NCI-H510A treated with DMSO at 0.1 percent for 48 hours (cell line): Measurements from ENCODE around the gene TMED7.

ENCODE experiments used
- DNase-seq: peaks from one replicate; lab custom pipeline; 2025; lab: John Stamatoyannopoulos, UW

The TMED7 gene

DNA sequence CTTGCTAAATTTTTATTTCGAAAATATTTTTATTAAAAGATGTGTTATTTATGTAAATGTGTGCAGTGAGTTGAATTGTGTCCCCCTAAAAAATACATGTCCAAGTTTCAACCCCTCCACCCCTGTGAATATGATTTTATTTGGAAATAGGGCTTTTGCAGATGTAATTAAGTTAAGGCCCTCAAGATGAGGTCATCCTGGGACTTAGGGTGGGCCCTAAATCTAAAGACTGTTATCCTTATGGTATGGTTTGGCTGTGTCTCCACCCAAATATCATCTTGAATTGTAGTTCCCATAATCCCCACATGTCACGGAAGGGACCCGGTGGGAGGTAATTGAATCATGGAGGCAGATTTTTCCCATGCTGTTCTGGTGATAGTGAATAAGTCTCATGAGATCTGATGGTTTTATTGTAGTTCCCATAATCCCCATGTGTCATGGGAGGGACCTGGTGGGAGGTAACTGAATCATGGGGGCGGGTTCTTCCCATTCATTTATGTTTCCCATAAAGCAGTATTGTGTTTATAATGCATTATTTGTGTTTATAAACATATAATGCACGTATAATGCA is 1.5 kb upstream of the TMED7 start:
- no peak for DNase-seq

DNA sequence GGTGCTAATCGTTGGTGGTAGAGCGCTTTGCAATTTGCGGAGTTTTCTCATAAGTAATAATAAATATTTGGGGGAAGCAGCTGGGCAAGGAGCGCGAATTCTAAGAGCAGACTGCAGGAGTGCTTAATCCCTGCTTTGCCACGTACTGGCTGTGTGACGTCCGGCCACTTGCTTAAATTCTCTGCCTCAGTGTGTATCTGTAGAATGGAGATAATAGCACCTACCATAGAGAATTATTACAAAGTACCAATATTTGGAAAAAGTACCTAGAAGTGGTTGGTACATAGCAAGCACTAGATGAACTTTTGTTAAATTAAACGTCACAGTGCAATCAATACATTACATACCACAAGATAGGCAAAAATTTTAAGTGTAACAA is 598 bp upstream of the TMED7 start:
- DNase-seq = no peak

DNA sequence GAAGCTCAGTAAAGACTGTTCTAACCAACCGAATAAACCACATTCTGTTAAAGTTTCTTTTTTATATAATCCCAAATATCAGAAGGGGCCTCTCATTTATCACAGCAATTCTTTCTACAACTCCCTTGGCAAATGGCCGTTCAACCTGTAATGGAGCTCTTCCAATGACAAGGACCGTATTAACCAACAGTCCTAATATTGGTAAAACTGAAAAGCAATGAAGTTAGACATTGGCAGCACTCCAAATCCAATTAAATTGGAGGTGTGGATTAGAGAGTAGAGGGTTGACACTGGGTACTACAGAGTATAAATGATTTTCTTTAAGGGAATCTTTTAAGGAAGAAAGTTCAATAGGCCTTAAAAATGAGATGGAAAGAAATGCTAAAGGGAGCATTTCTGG is 842 bp downstream of the TMED7 start:
- DNase-seq = no peak

DNA sequence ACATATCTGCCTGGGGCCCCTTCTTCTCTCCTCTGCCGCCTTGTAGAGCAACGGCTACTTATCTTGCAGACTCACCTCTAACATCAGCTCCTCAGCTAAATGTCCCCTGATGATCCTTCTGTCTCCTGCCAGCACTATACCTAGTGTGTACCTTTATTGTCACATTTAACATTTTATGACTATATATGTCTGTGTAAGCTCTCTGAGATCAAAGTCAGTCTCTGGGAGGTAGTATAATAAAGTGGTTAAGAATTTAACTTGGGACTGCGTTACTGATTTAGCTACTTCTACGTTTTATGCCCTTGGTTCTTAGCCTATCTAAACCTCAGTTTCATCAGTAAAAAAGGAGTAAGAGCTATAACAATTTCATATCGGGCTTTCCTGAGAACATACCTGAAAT is 2.2 kb downstream of the TMED7 start:
- DNase-seq = no peak

DNA sequence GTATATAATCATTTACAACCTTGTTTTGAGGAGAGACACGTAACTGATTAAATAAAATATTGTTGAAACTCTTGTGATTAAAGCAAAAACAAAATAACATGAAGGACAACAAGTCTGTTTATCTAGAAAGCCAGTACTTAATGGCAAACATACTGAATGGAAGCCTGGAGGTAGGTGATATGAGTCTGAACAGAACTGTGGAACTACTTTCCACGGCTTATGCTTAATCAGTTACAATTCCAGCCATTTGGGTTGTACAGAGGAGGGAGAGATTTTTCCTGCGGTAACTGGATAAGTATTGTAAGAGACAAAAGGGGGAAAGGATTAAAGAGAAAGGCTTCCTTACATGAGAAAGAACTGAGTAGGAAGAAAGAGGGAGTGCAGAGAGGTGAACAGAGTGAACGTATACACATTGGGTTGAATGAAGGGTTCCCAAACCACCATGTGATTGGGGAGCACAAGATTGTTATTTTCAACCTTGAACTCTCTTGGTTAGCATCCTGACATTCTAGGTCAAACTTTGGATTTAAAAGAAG is 4.4 kb downstream of the TMED7 start:
- DNase-seq = no peak

DNA sequence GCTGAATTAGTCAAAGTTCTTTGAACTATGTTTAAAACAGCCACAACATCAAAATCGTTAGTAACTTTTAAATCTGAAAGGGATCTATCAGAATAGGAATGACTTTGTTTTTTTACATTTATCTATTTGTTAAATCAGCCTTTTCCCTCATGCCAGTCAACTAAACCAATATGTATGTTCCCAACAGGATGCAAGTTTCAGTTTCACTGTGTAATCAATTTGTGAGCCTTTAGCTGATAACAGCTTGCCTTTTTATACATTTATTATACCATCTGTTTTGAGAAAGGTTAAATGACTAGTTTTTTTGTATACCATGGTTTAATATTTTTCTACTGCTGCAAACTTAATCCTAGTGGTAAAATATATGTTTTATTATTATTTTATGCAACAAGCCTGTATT is 8.9 kb downstream of the TMED7 start:
- no peak for DNase-seq

DNA sequence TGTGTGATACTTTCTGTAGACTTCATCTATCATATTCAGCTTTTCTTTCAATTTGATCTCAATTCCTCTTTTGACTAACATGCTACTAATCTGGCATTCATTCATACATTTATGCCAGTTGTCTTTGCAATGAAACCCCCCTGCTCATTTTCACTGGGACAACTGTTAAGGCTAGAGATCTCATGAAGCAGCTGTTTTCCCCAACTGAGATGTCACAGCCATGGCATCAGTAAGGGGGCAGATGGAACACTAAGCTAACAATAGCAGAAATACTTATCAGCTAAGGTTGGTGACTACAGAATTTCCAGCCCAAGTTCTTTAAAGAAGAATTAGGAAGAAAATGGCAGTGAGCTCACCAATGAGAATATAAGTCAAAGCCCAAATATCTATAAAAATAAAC is 9.4 kb downstream of the TMED7 start:
- no peak for DNase-seq

DNA sequence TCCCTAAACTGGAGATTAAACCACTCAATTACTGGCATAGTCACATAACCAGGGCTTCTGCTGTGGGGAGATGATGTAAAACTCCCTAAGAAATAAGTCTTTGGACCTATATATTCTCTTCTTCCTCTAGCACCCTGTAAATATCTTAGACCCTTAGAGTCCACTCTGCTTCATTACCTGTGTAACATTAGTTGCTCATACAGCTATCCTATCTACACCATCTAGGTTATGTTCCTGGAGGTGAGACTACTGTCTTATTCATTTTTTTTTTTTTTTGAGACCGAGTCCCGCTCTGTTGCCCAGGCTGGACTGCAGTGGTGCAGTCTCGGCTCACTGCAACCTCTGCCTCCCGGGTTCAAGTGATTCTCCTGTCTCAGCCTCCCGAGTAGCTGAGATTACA is 14.0 kb downstream of the TMED7 start:
- DNase-seq = no peak

DNA sequence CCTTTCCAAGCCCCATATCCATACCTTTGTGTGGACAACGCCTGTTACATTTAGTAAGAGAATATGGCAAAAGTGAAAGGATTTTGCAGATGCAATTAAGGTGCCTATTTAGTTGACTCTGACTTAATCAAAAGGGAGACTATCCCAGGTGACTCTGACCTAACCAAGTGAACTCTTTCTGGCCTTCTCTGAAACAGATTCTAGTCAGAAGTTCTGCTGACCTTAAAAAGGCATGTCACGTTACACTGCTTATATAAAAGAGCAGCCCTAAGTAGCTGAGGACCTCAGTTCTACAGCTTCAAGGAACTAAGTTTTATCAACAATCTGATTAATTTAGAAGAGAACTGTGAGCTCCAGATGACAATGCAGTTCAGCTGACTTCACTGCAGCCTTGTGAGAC is 17.9 kb downstream of the TMED7 start:
- DNase-seq = no peak

DNA sequence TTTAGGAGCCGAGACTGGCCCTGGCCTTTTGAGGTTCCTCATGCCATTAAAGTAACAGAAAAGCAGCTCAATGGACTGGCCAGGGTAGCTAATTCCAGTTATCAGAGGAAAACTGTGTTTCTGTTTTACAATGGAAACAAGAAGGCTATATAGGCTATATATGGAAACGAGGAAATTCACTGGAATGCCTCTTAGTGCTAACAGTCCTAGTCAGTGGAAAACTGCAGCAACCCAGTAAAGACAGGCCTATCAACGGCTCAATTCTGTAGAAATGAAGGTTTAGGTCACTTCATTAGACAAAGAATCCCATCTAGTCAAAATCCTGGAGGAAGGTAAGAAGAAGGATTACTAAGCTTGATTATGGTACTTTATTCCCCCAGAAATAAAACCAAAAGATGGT is 20.4 kb downstream of the TMED7 start:
- no peak for DNase-seq

DNA sequence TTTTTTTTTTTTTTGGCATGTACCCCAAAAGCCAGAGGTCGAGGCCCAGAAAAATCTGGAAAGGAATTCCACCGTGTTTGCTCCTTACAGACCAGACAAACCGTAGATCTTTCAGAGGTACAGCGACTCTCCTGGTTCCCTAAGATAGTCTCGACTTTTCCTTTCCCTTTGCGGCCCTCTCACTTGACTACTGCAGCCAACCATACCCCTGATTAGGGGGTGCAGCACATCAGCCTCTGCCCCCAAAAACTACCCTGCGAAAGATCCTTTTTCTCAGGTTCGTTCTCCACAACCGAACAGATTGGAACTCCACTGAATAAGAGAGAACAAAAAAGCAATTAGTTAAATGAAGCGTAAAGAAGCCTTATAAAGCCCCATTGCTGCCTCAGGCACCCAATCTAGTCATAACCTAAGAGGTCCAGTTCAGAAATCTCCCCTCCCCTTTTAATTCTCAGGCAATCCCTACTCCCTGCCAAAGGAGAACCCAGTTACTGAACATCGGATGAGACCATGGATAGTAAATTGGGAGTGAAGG is 23.2 kb downstream of the TMED7 start:
- DNase-seq = no peak

DNA sequence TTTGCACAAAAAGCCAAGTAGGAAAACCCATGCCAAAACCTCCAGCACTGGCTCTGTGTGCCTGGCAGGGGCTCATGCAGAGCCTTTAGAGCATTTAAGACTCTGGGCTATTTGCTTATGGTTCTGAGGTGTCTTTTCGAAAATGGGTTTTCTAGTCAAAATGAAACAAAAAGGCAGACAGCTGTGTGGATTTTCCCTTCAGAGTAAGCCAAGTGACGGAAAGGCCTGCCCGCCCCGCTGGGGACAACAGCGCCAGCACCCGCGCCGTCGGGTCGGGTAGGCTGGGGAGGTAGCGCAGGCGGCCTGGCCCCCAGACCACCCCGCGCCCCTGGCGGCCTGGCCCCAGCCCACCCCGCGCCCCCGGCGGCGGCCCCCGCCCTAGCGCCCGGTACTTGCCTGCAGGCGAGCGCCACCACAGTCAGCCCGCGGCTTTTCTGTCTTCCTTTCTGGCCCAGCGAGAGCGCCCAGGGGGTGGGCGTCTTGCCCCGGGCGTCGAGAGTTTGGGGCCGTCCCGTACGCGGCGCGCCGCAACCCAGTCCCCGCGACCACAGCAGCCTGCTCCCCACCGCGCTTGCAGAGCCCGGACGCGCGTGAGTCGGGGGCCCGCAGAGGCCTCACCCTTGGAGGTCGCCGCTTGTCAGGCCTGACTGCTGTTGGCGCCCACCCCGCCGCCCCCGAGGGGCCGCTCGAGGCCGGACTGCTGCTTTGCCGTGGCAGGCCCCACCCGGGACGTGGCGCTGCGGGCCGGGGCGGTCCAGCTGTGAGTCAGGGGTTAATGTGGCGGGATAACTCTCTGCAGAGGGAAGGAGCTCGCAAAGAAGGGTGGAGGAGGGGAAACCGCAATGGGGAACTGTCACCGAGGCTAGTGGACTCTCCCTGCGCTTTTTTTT is 23.9 kb downstream of the TMED7 start, which contains the start of gene TICAM2:
TICAM2 (minus strand) TSS at position 779 of the 890 bp plus-strand sequence. CDS start 21,223 bp downstream, outside the sequence.
- no peak for DNase-seq

DNA sequence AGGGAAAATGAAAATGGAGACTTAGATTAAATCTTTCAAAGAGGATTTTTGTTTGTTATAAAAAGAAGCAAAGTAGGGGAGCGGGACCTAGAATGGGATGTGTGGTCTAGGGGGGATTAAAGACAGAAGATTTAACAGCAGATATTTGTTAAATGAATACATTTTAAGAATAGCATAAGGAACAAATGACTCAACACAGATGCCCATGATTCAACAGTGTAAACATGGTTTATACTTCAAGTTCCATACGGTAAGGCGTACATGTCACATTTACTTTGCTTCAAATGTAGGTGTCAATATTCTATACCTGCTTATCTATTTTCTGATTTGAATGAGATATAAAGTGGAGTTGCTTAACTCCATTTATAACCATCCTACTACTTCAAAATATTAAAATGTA is 25.1 kb downstream of the TMED7 start:
- no peak for DNase-seq

DNA sequence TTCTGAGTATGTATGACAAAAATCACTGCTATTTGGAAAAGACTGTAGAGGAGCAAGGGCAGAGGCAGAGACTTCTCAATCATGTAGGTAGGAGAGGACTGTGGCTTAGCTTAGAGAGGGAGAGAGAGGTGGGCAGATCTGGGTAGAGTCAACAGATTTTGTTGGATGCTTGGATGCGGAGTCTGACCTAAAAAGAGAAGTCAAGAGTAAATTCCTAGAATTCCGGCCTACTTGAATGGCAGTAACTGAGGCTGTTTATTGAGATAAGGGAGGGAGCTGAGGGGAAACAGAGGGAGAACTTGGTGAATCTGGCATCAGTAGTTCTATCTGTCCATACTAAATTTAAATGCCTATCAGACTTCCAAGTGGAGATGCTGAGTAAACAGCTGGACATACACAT is 25.9 kb downstream of the TMED7 start:
- no peak for DNase-seq

DNA sequence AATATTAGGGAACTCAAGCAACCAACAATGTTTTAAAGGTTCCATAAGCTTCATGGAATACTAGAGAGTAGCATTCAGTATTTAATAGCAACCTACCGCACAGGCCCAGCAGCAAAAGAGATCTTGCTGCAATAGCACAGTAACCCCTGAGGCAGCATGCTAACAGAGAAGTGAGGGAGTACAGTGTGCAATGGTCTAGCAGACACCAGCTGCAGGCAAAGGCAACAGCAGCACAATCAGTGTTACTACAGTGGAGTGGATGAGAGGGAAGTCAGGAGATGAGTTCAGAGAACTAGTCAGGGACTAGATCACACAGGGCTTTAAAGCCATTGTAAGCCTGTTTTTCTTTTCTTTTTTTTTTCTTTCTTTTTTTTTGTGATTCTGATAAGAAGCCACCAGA is 26.3 kb downstream of the TMED7 start:
- DNase-seq = no peak

DNA sequence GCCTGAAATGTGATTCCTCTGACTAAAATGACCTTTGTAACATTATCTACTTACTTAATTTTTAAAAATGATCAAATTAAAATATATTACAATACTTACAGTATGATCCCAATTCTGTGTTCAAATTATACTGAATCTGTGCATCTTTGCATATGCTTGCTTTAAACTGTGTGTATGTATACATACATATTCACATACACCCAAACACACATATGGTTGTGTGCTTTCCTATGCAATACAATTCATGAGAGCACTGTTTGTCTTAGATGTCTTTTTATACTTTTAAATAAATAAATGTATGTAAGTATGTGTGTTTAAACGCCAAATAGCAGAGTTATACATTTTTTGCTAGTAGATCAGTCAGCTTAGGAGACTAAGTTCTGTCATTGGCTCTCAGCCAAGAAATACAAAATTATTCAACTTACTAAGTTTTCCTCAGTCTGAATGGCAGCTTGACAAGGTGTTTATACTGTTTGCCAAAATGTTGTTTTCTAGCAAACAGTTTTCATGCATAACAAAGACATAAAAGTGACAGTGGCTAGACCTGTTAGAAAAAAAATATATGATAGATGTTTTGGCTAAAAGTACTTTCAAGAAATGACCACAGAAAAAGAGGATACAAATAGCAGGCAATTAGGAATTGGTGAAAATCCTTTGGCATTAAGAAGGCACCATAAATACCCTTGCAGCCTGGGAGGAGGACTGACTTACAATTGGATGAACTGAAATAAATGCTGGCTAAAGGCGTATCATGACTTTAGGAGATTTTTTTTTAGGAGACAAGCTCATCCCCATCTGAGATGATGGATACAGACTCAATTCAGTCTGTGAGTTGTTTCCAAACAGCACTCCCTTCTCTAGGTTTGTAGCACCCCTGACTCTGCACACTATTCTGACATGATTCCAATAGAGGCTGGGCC is 31.4 kb downstream of the TMED7 start:
- no peak for DNase-seq

DNA sequence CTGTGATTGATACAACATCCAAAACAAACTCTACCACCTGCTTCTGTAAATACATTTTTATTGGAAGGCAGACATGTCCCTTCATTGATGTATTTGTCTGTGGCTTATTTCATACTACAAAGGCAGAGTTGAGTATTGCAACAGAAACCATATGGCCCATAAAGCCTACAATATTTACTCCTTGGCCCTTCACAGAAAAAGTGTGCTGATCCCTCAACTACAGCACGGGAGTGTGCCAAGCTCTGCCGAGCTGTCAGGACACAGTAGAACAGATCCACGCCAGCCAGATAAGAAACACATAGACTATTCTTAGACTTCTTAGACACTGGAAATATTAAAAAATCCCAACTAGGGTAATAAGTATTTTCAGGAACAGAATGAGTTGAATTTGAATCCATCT is 36.8 kb downstream of the TMED7 start:
- DNase-seq = no peak

DNA sequence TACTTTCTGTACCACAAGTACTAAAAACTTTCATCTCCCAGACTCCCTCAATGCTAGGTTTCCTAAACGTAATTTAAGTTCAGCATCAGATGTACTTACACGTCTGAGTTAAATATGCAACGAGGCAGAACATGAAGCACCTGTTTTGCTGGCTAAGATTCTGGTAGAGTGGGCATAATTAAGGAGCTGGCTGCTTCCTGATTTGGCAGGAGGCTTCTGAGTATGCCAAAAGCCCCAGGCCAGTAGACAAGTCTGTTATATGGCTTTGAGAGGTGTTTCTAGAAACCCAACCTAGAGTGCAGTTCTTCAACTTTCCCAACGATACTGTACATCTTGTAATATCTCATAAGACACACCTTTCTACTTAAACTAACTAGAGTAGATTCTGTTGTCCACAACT is 37.2 kb downstream of the TMED7 start:
- DNase-seq = no peak

DNA sequence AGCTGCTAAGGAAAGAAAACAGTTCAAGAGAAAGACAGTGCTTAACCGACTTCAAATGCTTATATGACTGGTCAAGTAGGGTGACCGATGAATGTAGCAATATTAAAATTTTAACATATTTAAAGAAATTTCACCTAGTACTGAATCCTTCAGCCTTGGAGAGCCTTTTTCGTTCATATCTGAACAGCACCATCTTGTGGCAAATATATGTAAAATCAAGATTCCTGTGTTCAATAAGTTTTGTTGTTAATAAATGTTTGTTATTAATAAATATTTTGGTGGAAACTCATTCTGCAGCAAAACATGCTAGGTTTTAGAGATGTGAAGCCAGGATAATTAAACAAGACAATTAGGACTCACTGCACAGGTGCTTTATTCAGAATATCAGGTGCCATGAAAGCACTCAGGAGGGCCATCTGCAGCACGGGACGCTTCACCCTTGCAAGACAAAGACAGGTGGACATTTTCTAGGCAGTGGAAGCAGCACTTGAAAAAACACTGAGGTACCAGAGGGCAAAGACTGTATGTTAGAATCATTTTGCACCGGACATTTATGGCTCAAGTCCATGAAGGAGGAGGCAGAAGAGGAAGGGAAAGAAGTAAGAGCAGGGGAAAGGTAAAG is 39.2 kb downstream of the TMED7 start:
- peak; percentile 31 for DNase-seq

DNA sequence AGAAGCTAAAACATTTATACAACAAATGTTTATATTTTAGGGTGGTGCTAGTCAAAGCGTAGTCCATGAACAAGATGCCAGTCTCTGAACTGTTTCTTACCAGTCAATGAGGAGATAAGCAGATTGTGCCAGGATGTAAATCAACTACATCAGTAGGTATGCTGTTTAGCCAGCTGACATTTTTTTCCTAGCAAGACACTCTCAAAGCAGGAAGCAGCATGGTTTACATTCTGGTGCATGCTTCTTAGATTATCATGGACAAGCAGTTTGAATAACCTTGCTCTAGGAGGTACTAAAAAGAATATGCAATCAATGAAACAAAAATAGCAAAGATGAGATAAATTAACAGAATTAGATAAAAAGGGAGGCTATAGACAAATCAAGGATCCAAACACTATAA is 40.6 kb downstream of the TMED7 start:
- DNase-seq = no peak

DNA sequence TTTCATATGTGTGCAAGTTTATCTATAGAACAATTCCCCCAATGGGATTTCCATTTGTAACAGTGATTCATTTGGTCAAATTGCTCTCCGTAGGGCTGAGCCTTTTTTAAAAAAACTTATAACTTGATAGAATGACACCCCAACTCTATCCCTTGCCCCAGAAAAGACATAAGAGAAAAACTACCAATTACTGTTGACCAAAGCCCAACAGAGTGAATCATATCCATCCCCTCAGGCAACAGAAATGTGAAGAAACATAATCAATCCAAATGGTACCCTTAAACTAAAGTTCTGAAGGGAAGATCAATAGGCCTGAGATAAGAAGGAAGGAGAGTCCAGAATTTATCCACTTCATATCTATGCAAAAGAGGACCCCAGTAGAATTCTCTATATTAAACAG is 41.3 kb downstream of the TMED7 start:
- no peak for DNase-seq

DNA sequence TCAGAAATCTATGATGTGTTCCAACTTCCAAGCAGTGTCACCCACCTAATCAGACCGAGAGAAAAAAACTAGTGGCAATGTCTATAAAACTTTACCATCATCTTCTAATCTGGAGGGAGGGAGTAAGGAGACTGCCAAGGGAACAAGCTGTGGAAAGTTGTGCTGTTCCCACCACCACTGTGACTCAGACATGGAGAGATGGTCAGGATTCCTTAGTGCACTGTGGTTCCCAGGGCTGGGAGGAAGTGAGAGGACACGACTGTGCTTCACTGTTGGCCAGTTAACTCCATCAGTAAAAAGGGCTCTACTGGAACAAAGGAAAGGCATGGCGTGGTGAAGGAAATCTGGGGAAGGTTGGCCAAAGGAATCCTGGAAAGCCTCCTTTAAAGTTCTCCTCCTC is 42.4 kb downstream of the TMED7 start:
- DNase-seq = no peak
